ENCODE results near the gene CFAP92.

The CFAP92 gene, protein sequence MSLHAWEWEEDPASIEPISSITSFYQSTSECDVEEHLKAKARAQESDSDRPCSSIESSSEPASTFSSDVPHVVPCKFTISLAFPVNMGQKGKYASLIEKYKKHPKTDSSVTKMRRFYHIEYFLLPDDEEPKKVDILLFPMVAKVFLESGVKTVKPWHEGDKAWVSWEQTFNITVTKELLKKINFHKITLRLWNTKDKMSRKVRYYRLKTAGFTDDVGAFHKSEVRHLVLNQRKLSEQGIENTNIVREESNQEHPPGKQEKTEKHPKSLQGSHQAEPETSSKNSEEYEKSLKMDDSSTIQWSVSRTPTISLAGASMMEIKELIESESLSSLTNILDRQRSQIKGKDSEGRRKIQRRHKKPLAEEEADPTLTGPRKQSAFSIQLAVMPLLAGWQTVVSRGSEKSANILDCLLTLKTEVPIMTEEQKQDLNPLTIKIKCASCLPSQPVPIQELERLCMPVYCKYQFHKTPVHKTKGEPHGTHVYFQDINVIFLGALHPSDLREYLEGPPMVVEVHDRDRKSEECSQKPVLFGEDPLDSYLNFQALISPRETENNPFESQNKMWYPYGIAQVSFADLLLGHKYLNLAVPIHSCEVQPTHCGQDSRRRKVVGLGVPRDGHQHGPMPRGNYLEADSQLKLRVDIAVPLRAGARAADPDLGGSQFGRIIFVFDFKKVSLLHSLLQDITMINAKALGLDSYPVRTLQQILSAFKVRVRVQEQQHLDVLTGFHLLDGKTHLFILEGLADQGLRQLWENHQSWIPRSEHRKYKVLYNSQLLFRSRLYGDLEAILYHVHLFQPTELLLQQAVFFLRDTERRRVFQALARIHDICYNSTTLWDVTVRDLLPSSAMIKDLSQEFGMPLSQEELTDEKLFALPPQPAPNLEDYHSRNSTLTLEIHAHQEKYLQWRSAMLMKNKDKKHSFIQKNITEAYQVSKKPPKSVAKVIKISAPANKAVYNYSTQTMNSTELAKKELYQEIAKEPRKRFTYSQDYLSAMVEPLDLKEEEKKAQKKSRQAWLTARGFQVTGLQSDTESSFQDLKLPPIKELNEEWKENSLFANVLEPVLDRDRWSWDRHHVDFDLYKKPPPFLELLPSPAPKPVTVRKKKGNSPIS

DNA sequence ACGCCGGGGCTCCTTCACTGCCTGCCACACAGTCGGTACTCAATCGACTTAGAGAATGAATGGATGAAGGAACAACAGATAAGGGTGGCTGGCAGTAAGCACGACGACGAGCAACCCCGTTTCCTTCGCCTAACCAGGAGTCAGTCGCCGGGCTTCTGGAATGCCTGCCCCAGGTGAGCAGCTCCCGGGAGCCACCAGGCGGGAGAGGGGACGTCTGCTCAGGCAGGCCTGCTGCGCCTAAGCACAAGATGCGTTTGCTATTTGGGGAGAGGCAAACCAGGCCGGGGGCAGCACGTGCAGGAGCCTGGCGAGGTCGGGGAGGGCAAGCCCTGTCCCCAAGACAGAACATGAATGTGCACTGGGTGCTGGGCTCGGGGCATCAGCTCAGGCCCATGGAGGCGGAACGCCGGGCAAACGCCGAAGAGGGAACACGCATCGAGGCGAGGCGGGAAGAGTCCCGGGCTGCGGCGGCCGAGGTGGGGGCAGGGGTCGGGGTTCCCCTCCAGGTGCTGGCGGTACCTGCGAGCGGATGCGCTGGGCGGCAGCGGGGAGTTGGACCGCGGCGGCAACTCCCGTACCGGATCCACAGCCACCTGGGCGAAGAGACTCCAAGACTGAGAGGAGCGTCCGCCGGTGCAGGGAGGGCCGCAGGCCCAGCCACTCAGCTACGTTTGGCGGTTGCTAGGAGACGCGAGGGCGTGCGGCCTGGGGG lies at the start of gene CFAP92:
CFAP92 (minus strand) TSS at position 616 of the 712 bp plus-strand sequence. CDS start 772 bp downstream, outside the sequence.
- in situ Hi-C loops (cut with MboI; ENCODE audit: low sequenced_read_pairs), result no loop called here

DNA sequence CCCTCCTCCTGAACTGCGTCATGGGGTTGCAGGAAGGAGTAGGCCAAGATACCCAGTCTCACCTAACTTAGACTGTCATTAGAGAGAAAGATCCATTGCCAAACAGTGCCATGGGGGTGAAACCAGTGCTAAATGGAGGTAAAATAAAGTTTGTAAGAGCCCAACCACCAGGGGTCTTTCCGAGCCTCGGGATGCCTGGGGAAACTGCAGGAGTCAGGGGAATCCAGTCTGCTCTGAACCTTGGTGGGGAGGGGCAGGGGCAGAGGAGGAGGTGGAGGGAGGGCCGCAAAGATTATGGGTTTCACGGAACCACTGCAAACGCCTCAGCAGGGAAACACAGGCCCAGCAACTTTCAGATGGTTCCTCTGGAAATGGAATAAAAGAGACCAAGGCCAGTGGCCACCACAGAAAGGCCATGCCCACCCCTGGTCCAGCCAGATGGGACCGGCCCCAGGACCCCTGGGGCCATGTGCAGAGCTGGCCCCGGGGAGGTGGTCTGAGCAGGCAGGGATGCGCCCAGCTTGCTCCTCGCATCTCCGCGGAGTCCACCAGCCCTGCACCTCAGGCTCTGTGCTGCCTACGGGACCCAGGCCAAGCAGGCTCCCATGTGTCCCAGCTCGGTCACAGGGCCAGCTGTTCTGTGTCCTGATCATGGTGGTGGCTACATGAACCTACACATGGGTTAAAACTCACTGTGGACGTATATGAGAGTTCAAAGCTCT lies 46.9 kb upstream of the CFAP92 start:
- in situ Hi-C loops (cut with MboI; ENCODE audit: low sequenced_read_pairs), result no loop called here

DNA sequence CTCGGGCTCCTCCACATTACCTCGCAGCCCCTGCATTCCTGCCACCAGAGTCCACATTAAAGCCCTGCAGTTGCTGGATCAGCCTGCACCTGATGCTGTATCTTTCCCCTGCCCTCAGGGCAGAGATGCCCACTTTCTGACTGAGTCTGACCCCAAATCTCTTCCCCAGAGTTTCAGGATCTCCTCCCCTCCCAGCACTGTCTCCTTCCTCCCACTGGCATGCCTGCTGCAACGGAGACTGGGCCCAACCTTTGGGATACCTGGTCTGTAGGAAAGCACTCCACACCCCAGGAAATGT lies 46.1 kb upstream of the CFAP92 start:
- in situ Hi-C loops (cut with MboI; ENCODE audit: low sequenced_read_pairs), result no loop called here

DNA sequence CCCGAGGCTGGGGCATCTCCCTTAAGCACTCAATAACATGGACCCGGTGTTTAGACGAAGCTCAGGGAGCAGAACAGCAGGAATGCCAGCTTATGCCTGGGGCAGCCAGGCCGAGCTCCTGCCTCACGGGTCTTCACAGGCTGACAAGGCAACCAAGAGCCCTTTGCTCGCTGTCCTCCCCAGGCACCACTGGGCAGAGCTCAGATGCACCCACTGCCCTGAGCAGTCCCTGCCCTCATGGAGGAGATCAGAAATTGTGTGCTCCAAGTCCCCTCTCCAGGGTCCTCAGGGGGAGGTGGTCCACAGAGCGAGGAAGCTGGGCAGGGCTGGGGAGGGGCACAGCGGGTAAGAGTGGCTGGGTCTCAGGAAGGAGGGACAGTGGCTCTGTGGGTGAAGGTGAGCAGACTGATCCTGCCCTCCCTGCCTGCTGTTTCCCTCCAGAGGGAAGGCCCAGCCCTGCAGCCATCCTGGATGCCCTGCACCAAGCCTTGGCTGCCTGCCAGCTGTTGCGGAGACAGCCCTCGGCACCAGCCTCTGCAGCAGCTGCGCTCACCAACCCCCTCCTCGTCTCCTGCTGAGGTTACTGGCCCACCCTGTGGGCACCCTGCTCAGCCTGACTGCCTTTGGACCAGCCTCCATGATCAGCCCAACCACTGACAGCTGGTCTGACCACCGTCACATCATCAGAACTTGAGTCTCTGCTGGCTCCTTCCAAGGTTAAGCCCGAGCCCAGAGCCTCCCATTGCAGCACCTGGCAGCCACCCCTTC lies 45.6 kb upstream of the CFAP92 start:
- in situ Hi-C loops (cut with MboI; ENCODE audit: low sequenced_read_pairs), result no loop called here

DNA sequence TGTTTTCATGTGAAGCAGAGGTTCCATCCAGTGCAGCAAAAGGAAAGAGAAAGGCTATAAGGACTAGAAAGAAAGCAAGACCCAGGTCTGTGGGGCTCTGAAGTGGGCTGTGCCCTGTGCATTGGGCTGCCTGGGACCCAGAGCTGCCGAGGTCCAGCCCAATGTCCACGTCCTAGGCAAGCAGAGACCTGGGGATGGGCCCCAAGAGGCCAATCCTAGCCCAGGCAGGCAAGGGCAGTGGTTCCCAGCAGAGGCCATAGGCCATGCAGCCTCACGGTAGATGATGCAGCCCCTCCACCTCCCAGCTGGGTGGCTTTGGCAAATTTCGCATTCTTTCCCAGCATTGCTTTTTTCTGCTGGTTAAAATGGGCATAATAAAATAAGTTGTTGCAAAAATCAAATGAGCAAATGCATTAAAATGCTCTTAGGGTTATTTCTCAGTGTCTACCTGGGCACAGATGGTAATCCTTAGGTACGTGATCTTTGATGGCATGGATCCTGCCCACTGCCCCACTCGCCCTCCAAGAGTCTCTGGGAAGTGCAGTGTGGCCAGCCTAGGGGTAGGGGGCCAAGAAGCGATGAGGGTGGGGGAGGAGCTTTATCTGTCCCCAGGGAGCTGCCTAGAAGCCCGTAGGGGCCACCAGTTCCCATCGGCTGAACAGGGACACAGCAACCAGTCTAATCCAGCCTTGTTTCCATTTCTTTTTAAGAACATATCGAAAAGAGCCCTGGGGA lies 44.4 kb upstream of the CFAP92 start:
- in situ Hi-C loops (cut with MboI; ENCODE audit: low sequenced_read_pairs), result no loop called here

DNA sequence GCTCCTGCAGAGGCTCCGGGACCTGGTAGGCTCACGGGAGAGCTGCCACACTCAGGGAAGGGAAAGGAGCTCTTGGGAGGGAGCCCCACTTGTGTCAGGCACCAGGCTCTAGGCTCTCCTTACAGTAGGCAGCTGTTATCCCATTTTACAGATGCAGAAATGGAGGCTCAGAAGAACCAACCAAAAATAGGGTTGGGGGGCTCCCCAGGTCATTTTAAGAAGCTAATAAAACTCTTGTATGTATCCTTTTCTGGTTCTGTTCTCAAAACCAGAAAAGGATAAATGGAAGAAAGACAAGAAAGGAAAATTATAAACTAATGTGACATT lies 43.2 kb upstream of the CFAP92 start:
- in situ Hi-C loops (cut with MboI; ENCODE audit: low sequenced_read_pairs), result no loop called here

DNA sequence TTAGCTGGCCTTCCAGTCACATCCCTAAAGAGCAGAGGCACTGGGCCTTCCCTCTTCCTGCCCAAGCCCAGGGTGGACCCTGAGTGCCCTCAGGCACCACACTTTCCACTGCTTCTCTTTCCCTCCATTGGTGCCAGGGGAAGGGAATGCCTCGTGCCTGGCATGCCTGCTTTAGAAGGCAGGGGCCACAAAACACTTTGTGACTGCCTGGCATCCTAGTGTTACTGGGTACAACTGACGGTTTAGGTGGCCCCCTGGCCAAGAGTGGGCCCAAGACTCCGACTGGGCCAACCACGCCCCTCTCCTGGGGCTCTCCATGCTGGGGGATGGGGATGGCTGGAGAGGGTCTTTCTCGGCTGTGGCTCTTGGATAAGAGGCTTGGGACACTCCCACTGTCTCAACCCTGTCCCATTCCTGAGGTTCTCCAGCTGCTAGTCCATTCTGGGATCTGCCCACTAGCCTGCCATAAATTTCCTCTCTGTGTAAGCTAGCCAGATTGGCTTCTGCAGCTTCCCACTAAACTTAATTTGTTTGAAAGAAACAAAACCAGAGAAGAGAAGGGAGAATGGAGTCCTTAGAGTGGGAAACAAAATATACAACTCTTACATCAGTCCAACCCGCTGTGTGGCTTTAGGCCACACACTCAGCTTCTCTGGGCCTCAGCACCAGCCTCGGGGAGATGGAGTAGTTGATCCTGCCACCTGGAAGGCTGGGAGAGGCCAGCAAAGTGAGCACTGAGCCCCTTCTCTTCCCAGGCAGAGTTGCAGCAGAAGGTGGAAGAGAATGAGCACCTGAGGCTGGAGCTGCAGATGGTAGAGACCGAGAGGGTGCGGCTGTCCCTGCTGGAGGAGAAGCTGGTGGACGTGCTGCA lies 42.6 kb upstream of the CFAP92 start:
- in situ Hi-C loops (cut with MboI; ENCODE audit: low sequenced_read_pairs), result no loop called here

DNA sequence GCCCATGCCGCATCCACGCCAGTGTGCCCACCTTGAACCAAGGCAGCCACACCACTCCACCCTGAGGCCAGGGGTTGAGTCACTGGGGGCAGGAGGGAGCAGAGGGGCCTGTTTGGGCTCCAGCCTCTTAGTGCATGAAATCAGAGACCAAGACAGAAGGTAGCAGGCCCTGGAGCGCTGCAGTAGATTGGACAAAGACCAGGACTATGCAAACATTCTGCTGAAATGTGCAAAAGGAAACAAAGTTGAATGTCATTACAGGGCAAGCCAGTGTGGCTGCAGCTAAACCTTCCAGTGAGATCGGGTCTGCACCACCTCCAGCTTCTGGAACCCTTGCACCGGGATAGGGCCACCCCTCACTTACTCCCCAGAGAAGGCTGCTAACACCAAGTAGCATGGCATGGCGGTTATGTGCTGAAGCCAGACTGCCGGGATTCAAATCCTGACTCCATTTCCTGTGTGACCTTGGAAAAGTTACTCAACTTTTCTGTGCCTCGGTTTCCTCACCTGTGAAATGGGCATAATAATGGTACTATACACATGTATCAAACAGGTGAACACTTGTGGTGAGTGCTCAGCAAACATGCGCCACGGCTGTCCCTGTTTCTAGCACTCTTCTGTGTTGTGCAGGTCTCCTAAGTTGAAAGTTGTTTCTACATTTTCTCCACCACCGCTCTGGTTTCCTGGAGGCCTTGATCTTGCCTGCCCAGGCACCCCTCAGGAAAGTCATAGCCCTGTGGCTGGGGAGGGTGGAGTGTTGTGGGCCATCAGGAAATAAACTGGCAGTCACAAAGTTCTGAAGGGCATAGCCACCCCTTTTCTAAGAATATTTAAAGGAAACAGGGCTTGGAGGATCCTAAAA lies 41.7 kb upstream of the CFAP92 start:
- in situ Hi-C loops (cut with MboI; ENCODE audit: low sequenced_read_pairs), result no loop called here

DNA sequence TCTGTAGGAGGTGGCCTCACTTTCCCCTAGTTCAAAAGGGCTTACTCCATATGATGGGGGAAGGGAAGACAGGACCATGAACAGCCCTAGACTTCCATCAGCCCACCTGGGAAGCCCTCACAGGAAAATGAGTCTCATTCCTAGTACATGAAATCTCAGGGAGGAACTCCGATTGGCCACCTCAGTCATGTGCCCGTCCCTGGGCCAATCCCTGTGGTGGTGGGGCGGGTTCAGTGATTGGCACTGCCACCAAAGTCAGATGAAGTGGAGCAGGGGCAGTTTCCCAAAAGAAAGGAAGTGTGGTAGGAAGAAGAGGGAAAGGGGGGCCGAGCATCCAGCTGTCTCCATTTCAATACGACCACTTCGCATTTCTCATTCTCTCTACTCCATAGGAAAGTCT lies 40.8 kb upstream of the CFAP92 start:
- in situ Hi-C loops (cut with MboI; ENCODE audit: low sequenced_read_pairs), result no loop called here

DNA sequence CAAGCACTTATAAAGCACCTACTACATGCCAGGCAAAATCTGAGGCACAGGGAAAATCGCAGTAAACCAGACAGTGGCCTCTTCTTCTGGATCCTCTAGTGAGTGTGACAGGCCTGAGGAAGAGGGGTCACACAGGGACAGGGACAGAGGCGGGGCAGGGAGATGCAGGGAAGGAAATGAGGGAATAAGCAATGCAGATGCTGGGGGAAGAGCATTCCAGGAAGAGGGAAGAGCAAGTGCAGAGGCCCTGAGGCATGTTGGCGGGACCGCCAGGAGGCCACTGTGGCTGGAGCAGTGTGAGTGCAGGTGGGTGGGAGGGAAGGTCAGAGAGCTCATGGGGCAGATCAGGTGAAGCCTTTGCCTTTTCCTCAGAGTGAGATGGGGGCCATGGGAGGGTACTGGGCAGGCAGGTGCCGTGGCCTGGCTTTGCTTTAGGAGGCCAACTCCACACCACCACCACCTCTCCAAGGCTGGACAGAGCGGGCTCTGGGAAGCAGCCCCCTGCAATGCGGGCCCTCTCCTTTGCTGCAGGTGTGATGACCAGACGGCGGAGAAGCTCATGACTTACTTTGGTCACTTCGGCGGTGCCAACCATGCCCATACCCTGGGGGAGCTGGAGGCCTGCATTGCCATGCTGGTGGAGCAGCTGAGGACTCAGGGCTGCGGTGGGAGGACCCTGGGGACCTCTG lies 39.9 kb upstream of the CFAP92 start:
- in situ Hi-C loops (cut with MboI; ENCODE audit: low sequenced_read_pairs), result no loop called here

DNA sequence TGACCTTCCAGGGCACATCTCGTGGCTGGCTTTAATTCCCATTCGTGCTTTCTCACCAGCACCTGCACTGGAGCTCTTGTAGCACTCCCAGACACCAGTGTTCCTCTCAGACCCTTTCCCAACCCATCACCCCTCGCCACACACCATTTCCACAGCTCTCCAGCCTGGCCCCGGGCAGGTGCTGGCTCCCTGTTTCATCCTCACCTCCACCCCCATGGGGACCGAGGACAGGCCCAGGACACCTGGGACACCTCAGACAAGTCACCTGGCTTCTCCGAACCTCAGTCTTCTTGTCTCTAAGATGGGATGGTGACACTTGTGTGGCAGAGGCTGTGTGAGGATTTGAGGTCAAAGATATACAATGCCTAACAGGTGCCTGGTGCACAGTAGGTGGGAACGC lies 39.3 kb upstream of the CFAP92 start:
- in situ Hi-C loops (cut with MboI; ENCODE audit: low sequenced_read_pairs), result no loop called here

DNA sequence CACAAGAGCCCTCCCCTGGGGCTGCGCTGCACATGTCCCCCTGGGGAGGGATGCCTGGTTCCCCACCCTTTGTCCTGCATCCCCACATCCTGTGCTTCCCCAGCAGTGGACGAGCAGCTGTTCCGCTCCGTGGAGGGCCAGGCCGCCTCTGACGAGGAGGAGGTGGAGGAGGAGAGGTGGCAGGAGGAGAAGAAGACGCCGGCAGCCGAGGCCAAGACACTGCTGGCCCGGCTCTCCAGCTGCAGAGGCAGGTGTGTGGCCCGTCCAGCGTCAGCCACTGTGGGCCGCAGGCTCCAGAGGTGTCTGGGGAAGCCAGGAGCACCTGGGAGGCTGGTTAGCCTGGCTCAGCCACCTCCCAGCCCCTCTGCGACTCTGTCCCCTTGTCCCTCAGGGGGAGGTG lies 38.8 kb upstream of the CFAP92 start:
- in situ Hi-C loops (cut with MboI; ENCODE audit: low sequenced_read_pairs), result no loop called here

DNA sequence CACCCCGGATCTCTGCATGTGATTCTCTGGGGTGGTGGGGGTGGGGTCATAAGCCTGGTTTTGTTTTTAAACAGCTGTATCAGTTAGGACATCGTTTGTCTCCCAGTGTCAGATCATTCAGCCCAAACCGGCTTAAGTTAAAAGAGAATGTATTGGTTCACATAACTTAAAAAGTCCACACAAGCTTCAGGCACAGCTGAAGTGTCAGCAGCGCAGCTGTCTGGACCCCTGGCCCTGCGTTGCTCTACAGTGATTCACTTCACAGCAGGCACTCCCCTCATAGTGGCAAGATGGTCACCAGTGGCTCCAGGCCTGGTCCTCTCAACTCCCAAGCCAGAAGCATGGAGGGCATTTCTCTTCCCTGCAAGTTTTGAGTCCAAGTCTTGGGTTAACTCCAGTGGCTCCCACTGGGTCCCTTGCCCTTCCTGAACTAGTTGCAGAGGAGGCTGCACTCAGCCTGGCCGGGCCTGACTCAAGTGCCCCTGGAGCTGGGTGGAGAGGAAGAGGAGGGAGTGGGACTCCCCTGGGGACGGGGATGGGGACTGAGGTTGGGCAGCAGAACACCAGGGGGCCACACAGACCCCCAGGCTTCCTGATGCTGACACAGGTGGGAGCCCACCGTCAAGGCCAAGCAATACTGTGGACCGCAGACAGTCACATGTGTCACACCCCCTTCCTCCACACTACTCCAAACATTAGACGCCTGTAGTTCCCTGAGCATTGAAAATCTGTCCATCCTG lies 37.8 kb upstream of the CFAP92 start:
- in situ Hi-C loops (cut with MboI; ENCODE audit: low sequenced_read_pairs), result no loop called here

DNA sequence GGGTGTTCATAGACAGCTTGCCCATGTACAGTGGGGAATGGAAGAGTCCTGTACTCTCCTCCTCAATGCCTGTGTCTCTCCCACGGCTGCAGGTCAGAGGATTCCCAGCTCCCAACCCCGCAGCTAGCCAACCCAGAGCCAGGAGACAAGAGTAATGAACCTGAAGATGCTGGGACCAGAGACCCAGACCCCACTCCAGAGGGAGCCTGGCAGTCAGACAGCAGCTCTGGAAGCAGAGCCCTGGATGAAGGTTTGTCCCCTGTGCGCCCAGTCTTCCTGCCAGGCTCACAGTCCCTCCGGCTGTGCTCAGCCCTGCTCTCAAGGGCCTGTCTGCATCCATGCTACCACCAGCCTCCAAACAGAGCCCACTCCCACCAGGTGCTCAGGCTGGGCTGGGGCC lies 36.7 kb upstream of the CFAP92 start:
- in situ Hi-C loops (cut with MboI; ENCODE audit: low sequenced_read_pairs), result no loop called here

DNA sequence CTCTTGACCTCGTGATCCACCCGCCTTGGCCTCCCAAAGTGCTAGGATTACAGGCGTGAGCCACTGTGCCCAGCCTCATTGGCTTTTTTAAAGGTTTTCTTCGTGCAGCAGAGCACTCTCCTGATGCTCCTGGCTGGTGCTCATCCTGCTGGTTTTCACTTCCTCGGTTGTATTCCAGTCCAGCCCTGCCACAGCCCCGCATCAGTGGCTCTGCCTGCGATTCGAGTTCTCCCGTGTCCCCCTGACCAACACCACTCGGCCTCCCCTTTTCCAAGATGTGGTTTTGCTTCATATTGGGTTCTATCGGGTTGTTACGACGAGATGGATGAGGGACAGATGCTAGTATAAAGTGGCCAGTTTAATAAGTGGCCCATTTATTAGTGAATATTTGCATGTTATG lies 35.0 kb upstream of the CFAP92 start:
- in situ Hi-C loops (cut with MboI; ENCODE audit: low sequenced_read_pairs), result no loop called here

DNA sequence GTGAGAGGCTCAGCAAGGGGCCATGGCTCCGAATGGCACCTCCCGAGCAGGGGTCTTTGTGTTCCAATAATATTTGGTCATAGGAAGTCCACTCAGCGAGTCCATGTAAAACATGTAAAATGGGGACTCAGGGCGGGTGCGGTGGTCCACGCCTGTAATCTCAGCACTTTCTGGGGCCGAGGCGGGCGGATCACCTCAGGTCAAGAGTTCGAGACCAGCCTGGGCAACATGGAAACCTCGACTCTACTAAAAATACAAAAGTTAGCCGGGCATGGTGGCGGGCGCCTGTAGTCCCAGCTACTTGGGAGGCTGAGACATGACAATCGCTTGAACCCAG lies 33.6 kb upstream of the CFAP92 start:
- in situ Hi-C loops (cut with MboI; ENCODE audit: low sequenced_read_pairs), result no loop called here

Measured in HL-60/S4 (cell line).